ENCODE data around the gene CREB3L1.
A peak's percentile ranks its signal among the peaks of the same experiment; 100 is the strongest.

Gene CREB3L1

GRCh38 chr11:46242952-46243795 lies 34.3 kb upstream of the CREB3L1 start:
- peak; percentile 97 for DNase-seq (ENCODE audit: low read depth, low spot score)
- peak overlapping the region; percentile 47 for H3K4me3 ChIP-seq (ENCODE audit: low read depth, low read length)
- no peak for TF ChIP-seq CTCF (IDR thresholded peaks at IDR 0.05; ENCODE audit: low read depth, low read length)
- in situ Hi-C loops (cut with HindIII; ENCODE audit: low sequenced_read_pairs), result no loop called here

GRCh38 chr11:46243796-46244109 lies 33.7 kb upstream of the CREB3L1 start:
- no peak for TF ChIP-seq CTCF (IDR thresholded peaks at IDR 0.05; ENCODE audit: low read depth, low read length)
- DNase-seq (ENCODE audit: low read depth, low spot score), result no peak
- peak overlapping the region; percentile 47 for H3K4me3 ChIP-seq (ENCODE audit: low read depth, low read length)
- in situ Hi-C loops (cut with HindIII; ENCODE audit: low sequenced_read_pairs), result no loop called here

GRCh38 chr11:46246521-46246920 lies 30.9 kb upstream of the CREB3L1 start:
- TF ChIP-seq CTCF (IDR thresholded peaks at IDR 0.05; ENCODE audit: low read depth, low read length), result no peak
- DNase-seq (ENCODE audit: low read depth, low spot score), result peak; percentile 33
- no peak overlapping the region for H3K4me3 ChIP-seq (ENCODE audit: low read depth, low read length)
- in situ Hi-C loops (cut with HindIII; ENCODE audit: low sequenced_read_pairs), result no loop called here

- H3K4me3 ChIP-seq (ENCODE audit: low read depth, low read length), result no peak overlapping the region
- peak; percentile 62 for DNase-seq (ENCODE audit: low read depth, low spot score)
- in situ Hi-C loops (cut with HindIII; ENCODE audit: low sequenced_read_pairs), result no loop called here
- no peak for TF ChIP-seq CTCF (IDR thresholded peaks at IDR 0.05; ENCODE audit: low read depth, low read length)
Observed at GRCh38 chr11:46247090-46247489, 30.4 kb upstream of the CREB3L1 start.

GRCh38 chr11:46247659-46248058 lies 29.8 kb upstream of the CREB3L1 start:
- TF ChIP-seq CTCF (IDR thresholded peaks at IDR 0.05; ENCODE audit: low read depth, low read length), result peak; percentile 31
- DNase-seq (ENCODE audit: low read depth, low spot score), result peak; percentile 52
- no peak overlapping the region for H3K4me3 ChIP-seq (ENCODE audit: low read depth, low read length)
- in situ Hi-C loops (cut with HindIII; ENCODE audit: low sequenced_read_pairs), result no loop called here

GRCh38 chr11:46248289-46249102 lies 29.0 kb upstream of the CREB3L1 start:
- H3K4me3 ChIP-seq (ENCODE audit: low read depth, low read length), result no peak overlapping the region
- in situ Hi-C loops (cut with HindIII; ENCODE audit: low sequenced_read_pairs), result no loop called here
- TF ChIP-seq CTCF (IDR thresholded peaks at IDR 0.05; ENCODE audit: low read depth, low read length), result no peak
- peak; percentile 95 for DNase-seq (ENCODE audit: low read depth, low spot score)
